Measurements from ENCODE around the gene ZMYND8. TPM values are rescaled to one million over a fixed set of nuclear protein-coding genes. Genes with fewer than 3 reads are reported as not detected.
"Not testable (repeated sequence)": the region's sequence is repeated elsewhere in the genome, so short reads cannot be mapped to it uniquely, and the experiment has no call there.

Gene ZMYND8
- total and polyA plus RNA-seq, 2 donors (not counting 1 experiment from before 2014, with no cell fraction given): 12.6 to 13.0 TPM

- no peak overlapping the region for H3K4me3 ChIP-seq (replicated peaks in 1 of 4; ENCODE audit: control extremely low read depth in 1 of 4, insufficient read depth in 1 of 4, low read depth in 3 of 4, low read length in 4 of 4)
- no peaks in the 10 kb centered on the region for H3K79me2 ChIP-seq (ENCODE audit: control insufficient read depth, insufficient read depth, low read length)
- no peak overlapping the region for H2AFZ ChIP-seq (ENCODE audit: low read length)
- H3K27me3 ChIP-seq (ENCODE audit: control insufficient read depth, insufficient read depth, low read length): no peaks in the 10 kb centered on the region
- H3K4me1 ChIP-seq (ENCODE audit: control insufficient read depth, extremely low read depth, insufficient read depth, low read length): peaks cover 7% of the 10 kb centered on the region
- H3K36me3 ChIP-seq (ENCODE audit: control insufficient read depth, insufficient read depth, low read length): peaks cover 15% of the 10 kb centered on the region
- no peaks in the 10 kb centered on the region for H3K9me3 ChIP-seq (ENCODE audit: control insufficient read depth, insufficient read depth, low read depth, low read length)
- H4K20me1 ChIP-seq (ENCODE audit: control insufficient read depth, extremely low read depth, insufficient read depth, low read length): no peaks in the 10 kb centered on the region
- no peak overlapping the region for H3K27ac ChIP-seq (ENCODE audit: insufficient read depth, low read length)
- no peak overlapping the region for H3K9ac ChIP-seq (ENCODE audit: insufficient read depth, low read length)
- TF ChIP-seq EZH2 (IDR thresholded peaks at IDR 0.05; ENCODE audit: low read length, missing control alignments) (no peak), CTCF (conservative IDR thresholded peaks at IDR 0.05 in 1 of 2, IDR thresholded peaks at IDR 0.05 in 1 of 2; ENCODE audit: low read depth in 1 of 2, low read length in 2 of 2) (no peak)
- DNase-seq (ENCODE audit: low read depth in 2 of 2): no peak
- H3K4me2 ChIP-seq (ENCODE audit: extremely low read depth, insufficient read depth, low read length): no peak overlapping the region
Measured at GRCh38 chr20:47280668-47281067, 75.8 kb downstream of the ZMYND8 start.

GRCh38 chr20:47280228-47280627 is 76.3 kb downstream of the ZMYND8 start:
- Histone ChIP-seq H4K20me1 (ENCODE audit: control insufficient read depth, extremely low read depth, insufficient read depth, low read length) (no peaks in the 10 kb centered on the region), H3K4me1 (ENCODE audit: control insufficient read depth, extremely low read depth, insufficient read depth, low read length) (peaks cover 8% of the 10 kb centered on the region), H3K9ac (ENCODE audit: insufficient read depth, low read length) (no peak overlapping the region), H3K4me2 (ENCODE audit: extremely low read depth, insufficient read depth, low read length) (no peak overlapping the region), H2AFZ (ENCODE audit: low read length) (no peak overlapping the region), H3K4me3 (replicated peaks in 1 of 4; ENCODE audit: control extremely low read depth in 1 of 4, insufficient read depth in 1 of 4, low read depth in 3 of 4, low read length in 4 of 4) (no peak overlapping the region), H3K27ac (ENCODE audit: insufficient read depth, low read length) (no peak overlapping the region), H3K79me2 (ENCODE audit: control insufficient read depth, insufficient read depth, low read length) (no peaks in the 10 kb centered on the region), H3K9me3 (ENCODE audit: control insufficient read depth, insufficient read depth, low read depth, low read length) (no peaks in the 10 kb centered on the region), H3K36me3 (ENCODE audit: control insufficient read depth, insufficient read depth, low read length) (peaks cover 15% of the 10 kb centered on the region), H3K27me3 (ENCODE audit: control insufficient read depth, insufficient read depth, low read length) (no peaks in the 10 kb centered on the region)
- no peak for DNase-seq (ENCODE audit: low read depth in 2 of 2)
- no peak for TF ChIP-seq EZH2 (IDR thresholded peaks at IDR 0.05; ENCODE audit: low read length, missing control alignments)
- no peak for TF ChIP-seq CTCF (conservative IDR thresholded peaks at IDR 0.05 in 1 of 2, IDR thresholded peaks at IDR 0.05 in 1 of 2; ENCODE audit: low read depth in 1 of 2, low read length in 2 of 2)

- Histone ChIP-seq H3K27ac (ENCODE audit: insufficient read depth, low read length) (no peak overlapping the region), H3K4me3 (replicated peaks in 1 of 4; ENCODE audit: control extremely low read depth in 1 of 4, insufficient read depth in 1 of 4, low read depth in 3 of 4, low read length in 4 of 4) (no peak overlapping the region), H3K4me1 (ENCODE audit: control insufficient read depth, extremely low read depth, insufficient read depth, low read length) (peaks cover 15% of the 10 kb centered on the region), H3K36me3 (ENCODE audit: control insufficient read depth, insufficient read depth, low read length) (peaks cover 15% of the 10 kb centered on the region), H3K9me3 (ENCODE audit: control insufficient read depth, insufficient read depth, low read depth, low read length) (no peaks in the 10 kb centered on the region), H3K9ac (ENCODE audit: insufficient read depth, low read length) (no peak overlapping the region), H3K4me2 (ENCODE audit: extremely low read depth, insufficient read depth, low read length) (no peak overlapping the region), H3K79me2 (ENCODE audit: control insufficient read depth, insufficient read depth, low read length) (no peaks in the 10 kb centered on the region), H3K27me3 (ENCODE audit: control insufficient read depth, insufficient read depth, low read length) (no peaks in the 10 kb centered on the region), H4K20me1 (ENCODE audit: control insufficient read depth, extremely low read depth, insufficient read depth, low read length) (no peaks in the 10 kb centered on the region), H2AFZ (ENCODE audit: low read length) (no peak overlapping the region)
- peak in 1 of 2 donors; percentile 69 for DNase-seq (ENCODE audit: low read depth in 2 of 2)
- TF ChIP-seq EZH2 (IDR thresholded peaks at IDR 0.05; ENCODE audit: low read length, missing control alignments) (no peak), CTCF (conservative IDR thresholded peaks at IDR 0.05 in 1 of 2, IDR thresholded peaks at IDR 0.05 in 1 of 2; ENCODE audit: low read depth in 1 of 2, low read length in 2 of 2) (no peak)
Measured at GRCh38 chr20:47278907-47279348, 77.6 kb downstream of the ZMYND8 start.

- Histone ChIP-seq H3K36me3 (ENCODE audit: control insufficient read depth, insufficient read depth, low read length) (peaks cover 15% of the 10 kb centered on the region), H3K4me1 (ENCODE audit: control insufficient read depth, extremely low read depth, insufficient read depth, low read length) (peaks cover 17% of the 10 kb centered on the region), H3K4me2 (ENCODE audit: extremely low read depth, insufficient read depth, low read length) (peak overlapping the region; percentile 3)
- H3K27me3 ChIP-seq (ENCODE audit: control insufficient read depth, insufficient read depth, low read length); H2AFZ ChIP-seq (ENCODE audit: low read length); H3K27ac ChIP-seq (ENCODE audit: insufficient read depth, low read length); H3K9me3 ChIP-seq (ENCODE audit: control insufficient read depth, insufficient read depth, low read depth, low read length); H3K79me2 ChIP-seq (ENCODE audit: control insufficient read depth, insufficient read depth, low read length); H3K9ac ChIP-seq (ENCODE audit: insufficient read depth, low read length); H4K20me1 ChIP-seq (ENCODE audit: control insufficient read depth, extremely low read depth, insufficient read depth, low read length); DNase-seq (ENCODE audit: low read depth in 2 of 2); H3K4me3 ChIP-seq (replicated peaks in 1 of 4; ENCODE audit: control extremely low read depth in 1 of 4, insufficient read depth in 1 of 4, low read depth in 3 of 4, low read length in 4 of 4): not testable (repeated sequence)
Measured at GRCh38 chr20:47277535-47277872, 79.0 kb downstream of the ZMYND8 start.
